Activated CD4-positive, CD25-positive, alpha-beta regulatory T cell (primary cell): Measurements from ENCODE around the gene C17orf67.

Experiments
- DNase-seq, 4 experiments: peaks; one replicate each; lab custom pipeline; 2025; lab: John Stamatoyannopoulos, UW

C17orf67 gene

GRCh38 chr17:56833057-56833808 is 487 bp downstream of the C17orf67 start:
- peak; percentile 27 to 84 (median 75) for DNase-seq

DNA sequence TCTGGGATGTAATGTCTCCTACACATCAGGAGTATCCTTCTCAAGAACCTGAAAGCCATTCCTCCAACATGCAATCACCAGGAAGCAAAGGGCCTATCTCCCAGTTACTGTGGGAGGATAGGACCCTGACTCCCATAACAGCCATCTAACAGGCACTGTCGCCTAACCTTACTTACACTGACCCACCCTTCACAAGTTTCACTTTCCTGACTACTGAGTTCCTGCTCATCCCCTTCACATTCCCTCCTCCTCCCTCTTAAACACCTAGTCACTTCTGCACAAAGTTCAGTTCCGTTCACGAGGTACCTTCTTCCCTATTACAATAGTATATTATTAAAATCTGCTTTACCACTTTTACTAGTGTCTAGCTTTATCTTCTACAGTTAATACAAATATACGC is 1.3 kb downstream of the C17orf67 start:
- DNase-seq: no peak

- no peak for DNase-seq
These were observed 2.2 kb downstream of the C17orf67 start for GRCh38 chr17:56831369-56832095.

- no peak for DNase-seq
These were observed 2.9 kb downstream of the C17orf67 start for GRCh38 chr17:56830726-56831368.

- no peak for DNase-seq
These were observed 6.9 kb downstream of the C17orf67 start for GRCh38 chr17:56826611-56827414.

- DNase-seq: no peak
These were observed 9.2 kb downstream of the C17orf67 start for GRCh38 chr17:56824503-56824902.

- no peak for DNase-seq
These were observed 9.9 kb downstream of the C17orf67 start for GRCh38 chr17:56823848-56824247.

- DNase-seq: no peak
These were observed 11.0 kb downstream of the C17orf67 start for GRCh38 chr17:56822725-56823124.

- no peak for DNase-seq
These were observed 11.7 kb downstream of the C17orf67 start for GRCh38 chr17:56821847-56822534.

DNA sequence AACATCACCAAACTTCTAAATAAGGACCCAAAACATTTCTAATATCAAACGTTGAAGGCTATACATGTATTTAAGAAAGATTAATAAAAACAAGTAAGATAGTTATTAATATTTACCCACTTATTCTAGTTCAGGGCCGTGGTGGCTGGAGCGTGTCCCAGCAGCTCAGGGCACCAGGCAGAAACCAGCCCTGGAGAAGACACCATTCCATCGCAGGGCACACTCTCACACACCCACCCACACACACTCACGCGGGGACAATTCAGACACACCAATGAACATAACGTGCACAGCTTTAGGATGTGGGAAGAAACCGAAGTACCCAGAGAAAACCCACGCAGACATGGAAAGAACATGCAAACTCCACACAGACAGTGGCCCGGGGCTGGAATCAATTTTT is 13.5 kb downstream of the C17orf67 start:
- no peak for DNase-seq

DNA sequence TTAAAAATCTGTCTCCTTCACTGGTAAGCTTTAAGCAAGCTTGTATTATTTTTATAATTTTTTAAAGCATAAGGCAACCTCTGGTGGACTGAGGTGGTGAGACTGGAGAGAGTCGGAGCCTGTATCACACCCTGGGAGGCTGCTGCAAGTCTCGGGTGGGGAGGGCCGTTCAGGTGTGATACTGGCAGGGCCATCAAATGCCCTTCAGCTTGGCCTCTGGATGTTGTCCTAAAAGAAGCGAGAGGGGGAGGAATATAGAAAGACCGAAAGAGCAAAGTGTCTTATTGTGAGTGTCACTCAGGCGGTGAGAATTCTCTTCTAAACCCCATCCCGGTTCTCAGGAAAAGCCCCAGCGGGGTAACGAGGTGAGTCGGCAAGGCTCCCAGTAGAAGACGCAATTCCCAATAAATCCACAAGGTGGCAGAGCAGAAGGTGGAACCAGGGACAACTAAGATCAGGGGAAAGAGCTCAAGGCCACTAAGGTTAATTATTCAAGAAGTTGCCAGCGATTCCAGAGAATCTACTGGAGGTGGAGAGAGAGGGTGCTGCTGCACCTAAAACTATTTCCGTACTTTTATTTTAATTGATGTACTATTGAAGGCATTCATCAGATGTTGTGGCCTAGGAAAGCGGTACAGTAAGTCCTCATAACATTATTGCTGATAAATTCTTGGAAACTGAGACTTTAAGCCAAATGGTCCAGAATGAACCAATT is 14.1 kb downstream of the C17orf67 start:
- peak; percentile 24 to 50 (median 38) for DNase-seq

DNA sequence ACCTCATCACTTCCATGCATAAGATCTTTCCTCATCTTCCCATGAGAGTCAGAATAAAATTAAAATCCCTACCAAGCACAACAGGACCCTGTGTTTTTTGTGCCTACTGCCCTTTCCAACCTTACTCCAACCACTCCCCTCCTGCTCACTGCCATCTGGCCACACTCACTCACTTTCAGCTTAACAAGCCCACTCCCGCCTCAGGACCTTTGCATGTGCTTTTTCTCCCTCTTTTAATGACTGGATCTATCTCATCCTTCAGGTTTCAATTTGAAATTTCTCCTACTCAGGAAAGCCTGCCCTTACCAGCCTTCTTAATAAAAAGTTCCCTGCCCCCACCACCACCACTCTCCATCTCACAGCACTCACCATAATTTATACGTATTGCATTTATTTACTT is 14.7 kb downstream of the C17orf67 start:
- no peak for DNase-seq

GRCh38 chr17:56817066-56817465 is 16.7 kb downstream of the C17orf67 start:
- DNase-seq: no peak

DNA sequence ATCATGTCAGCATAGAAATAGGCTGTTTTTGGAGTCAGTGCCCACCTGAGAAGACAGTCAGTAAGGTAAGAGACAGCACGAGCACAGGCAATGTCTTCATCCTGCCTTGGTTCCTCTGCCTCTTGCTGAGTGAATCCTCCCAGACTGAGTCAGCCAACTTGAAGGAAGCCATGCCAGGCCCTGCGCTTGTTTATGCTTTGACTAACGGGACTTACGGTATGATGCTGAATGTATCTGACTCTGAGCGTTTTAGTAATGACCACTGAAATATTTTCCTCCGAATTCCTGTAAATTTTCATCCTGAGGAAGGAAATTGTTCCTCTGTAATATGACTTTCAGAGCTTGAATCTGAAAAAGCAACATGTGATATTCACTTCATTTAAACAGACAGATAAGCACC is 18.0 kb downstream of the C17orf67 start:
- DNase-seq: no peak

GRCh38 chr17:56812901-56813388 is 20.8 kb downstream of the C17orf67 start:
- DNase-seq: no peak

GRCh38 chr17:56810891-56811775 is 22.6 kb downstream of the C17orf67 start:
- DNase-seq: no peak

DNA sequence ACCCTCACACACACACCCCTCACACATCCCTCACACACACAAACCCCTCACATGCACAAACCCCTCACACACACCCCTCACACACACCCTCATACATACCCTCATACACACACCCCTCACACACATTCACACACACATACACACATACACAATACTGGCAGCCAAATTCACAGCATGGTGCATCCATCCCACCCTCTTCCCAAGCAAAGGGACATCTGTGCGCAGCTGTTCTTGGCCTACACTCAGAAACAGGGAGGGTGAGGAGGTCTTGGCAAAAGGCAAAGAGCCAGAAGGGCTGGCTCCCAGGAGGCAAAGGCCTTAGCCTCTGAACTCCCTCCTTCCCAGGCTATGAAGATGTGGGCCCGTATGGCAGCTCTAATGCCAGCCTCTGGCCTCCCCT is 23.4 kb downstream of the C17orf67 start:
- DNase-seq: no peak

- no peak for DNase-seq
These were observed 23.9 kb downstream of the C17orf67 start for GRCh38 chr17:56809820-56810179.

DNA sequence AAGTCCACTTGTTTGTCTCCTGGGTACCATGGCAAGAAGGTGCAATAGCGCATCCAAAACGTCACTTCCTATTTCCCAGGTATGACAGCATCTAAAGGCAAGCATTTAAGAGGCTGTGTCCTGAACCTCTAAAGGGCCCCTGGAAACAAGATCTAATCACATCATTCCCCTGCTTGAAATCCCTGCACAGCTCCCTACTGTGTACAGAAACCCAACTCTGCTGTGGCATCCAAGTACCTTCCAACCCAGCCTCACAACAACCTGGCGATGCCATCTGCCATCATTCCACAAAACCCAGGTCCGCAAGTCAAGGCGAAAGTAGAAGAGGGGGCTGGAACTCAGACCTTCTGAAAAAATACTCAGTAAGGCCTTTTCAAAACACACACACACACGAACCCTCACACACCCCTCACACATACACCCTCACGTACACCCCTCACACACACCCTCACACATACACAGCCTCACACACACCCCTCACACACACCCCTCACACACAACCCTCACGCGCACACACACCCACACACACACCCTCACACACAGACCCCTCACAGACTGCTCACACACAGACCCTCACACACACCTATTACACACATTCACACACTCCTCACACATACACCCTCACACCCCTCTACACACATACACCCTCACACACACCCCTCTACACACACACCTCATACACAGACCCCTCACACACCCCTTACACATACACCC is 24.5 kb downstream of the C17orf67 start:
- no peak for DNase-seq
